OCI-LY7 (cell line): ENCODE measurements around the gene CCSER2.

ENCODE experiments used
- EZH2phosphoT487 ChIP-seq: fragments of 200-600 bp; sonication (generic); IDR thresholded peaks from 2 replicates; pipeline ENCODE4 v1.6.1; 2018; ENCODE audit warnings: low read depth, borderline replicate concordance, mild to moderate bottlenecking, mixed run types, antibody characterized with exemption, low read length, moderate library complexity, mixed read lengths
- TF ChIP-seq, protein P1 (sequence below): fragments of 200-600 bp; sonication (generic); conservative IDR thresholded peaks from 2 replicates; pipeline ENCODE4 v1.5.1; 2014; ENCODE audit warnings: mild to moderate bottlenecking, antibody characterized with exemption, low read length, moderate library complexity, mixed read lengths

DNA sequence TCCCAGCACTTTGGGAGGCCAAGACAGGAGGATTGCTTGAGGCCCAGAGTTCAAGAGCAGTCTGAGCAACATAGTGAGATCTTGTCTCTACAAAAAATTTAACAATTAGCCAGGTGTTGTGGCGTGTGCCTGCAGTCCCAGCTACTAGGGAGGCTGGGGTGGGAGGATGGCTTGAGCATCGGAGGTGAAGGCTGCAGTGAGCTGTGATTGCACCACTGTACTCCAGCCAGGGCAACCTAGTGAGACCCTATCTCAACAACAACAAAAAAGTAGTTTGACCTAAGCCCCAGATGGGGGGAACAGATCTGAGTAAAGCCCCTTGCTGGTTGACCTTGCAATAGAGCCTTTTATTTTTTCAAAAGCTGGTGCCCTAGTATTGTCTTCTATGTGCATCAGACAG is 15.6 kb upstream of the CCSER2 start:
- no peak for TF ChIP-seq EZH2phosphoT487
- TF ChIP-seq, protein P1, sequence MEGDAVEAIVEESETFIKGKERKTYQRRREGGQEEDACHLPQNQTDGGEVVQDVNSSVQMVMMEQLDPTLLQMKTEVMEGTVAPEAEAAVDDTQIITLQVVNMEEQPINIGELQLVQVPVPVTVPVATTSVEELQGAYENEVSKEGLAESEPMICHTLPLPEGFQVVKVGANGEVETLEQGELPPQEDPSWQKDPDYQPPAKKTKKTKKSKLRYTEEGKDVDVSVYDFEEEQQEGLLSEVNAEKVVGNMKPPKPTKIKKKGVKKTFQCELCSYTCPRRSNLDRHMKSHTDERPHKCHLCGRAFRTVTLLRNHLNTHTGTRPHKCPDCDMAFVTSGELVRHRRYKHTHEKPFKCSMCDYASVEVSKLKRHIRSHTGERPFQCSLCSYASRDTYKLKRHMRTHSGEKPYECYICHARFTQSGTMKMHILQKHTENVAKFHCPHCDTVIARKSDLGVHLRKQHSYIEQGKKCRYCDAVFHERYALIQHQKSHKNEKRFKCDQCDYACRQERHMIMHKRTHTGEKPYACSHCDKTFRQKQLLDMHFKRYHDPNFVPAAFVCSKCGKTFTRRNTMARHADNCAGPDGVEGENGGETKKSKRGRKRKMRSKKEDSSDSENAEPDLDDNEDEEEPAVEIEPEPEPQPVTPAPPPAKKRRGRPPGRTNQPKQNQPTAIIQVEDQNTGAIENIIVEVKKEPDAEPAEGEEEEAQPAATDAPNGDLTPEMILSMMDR, result no peak
